ENCODE measurements around the gene G3BP1.
"Not testable (repeated sequence)": the region's sequence is repeated elsewhere in the genome, so short reads cannot be mapped to it uniquely, and the experiment has no call there.

Gene G3BP1

DNA sequence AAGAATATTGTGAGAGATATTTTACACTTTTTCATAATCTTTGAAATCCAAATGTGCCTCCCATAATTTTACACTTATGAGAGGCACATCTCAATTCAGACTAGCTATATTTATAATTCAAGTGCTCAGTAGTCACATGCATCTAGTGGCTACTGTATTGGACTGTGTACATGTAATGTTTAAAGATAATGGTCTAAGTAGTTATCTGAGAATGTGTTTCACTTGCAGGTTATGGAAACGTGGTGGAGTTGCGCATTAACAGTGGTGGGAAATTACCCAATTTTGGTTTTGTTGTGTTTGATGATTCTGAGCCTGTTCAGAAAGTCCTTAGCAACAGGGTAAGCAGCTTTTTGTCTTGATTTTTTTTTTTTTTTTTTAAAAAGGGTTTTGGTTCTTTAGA, 28.8 kb downstream of the G3BP1 start:
- DNase-seq: no peak

DNA sequence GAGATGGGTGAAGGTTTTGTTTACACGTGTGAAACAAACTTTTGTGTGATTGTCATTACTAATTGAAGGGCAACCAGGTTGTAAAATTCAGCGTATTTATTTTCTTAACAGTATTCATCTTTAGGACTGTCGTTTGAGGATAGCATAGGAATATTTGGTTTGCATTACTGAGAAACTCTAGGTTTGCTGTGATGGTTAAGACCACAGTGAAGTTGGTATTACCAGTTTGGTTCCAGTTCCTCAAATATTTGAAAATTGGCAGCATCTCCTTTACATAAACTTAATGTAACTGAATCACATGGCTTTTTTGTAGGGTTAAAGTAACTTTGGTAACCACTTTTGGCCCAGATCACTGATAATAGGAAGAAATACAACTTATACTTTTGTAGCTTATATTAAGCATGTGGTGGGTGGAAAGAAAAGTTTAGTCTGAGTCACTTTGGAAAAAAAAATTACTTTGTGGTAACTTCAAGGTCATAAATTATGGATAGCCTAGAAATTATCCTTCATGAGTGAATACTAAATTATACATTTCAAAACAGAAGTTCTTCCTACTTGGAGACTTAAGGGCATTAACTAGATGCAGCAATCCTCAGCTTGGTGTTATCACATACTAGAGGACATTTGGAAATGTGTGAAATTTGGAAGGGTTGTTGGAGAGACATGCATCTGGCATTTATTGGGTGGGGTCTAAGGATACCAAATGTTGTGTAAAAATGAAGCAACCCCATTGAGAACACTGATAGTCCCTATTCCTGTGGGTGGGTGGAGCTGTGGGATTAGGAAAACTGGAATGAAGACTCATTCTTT, 33.9 kb downstream of the G3BP1 start:
- DNase-seq: no peak

DNA sequence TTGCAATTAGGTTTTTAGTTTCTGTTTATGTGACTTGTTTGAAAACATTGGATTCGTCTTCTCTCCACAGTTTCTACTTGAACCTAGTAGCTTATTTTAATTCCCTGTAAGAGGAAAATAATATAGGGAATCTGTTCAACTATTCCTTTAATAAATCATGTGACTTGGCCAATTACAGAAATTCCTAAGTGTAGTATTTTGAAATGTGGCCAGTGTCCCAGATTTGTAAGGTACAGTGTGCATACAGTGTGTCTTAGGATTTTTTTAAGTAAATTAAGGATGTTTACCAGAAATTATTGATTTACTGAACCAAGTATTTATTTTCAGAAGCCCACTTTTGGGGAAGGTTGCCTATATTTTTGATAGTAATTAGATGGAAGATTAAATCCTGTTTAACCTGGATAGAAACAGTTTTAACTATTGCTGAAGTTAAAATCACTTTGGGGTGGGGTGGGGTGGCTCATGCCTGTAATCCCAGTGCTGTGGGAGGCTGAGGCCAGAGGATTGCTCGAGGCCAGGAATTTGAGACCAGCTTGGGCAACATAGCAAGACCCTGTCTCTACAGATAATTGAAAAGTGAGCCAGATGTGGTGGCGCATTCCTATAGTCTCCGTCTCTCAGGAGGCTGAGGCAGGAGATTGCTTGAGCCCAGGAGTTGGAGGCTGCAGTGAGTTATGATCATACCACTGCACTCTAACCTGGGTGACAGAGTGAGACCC, 36.9 kb downstream of the G3BP1 start:
- DNase-seq: no peak

DNA sequence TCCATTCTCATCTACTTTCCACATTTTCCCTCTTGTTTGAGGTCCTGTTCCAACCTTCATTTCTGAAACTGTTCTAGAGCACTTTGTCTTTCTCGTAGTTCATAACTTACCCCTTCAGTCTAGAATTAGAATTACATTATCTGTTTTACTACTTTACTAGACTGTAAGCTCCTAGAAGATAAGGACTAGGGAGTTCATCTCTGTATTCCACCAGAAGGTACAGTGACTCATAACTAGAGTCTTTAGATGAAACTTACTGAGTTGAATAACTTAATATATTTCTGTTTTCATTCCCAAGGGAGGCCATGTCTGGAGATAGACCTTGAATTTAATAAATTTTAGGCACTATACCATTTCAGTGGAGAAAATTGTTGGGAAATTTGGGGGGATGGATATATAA, 38.7 kb downstream of the G3BP1 start:
- no peak for DNase-seq

DNA sequence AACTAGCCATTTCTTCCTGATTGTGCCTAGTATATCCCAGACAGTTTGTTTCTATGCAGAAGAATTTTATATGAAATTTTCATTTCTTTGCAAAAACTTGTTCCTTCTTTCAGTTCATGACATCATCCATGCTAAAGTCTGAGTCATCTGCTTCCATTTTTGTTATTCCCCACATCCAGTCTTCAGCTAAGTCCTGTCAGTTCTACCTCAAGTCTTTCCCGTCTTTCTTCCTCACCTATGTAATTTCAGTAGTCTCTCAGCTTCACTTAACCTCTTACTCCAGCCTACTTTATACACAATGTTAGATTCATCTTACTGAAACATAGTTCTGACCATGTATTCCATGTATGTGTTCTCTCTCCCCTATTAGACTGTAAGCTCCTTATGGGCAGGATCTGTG, 39.1 kb downstream of the G3BP1 start:
- DNase-seq: no peak

DNA sequence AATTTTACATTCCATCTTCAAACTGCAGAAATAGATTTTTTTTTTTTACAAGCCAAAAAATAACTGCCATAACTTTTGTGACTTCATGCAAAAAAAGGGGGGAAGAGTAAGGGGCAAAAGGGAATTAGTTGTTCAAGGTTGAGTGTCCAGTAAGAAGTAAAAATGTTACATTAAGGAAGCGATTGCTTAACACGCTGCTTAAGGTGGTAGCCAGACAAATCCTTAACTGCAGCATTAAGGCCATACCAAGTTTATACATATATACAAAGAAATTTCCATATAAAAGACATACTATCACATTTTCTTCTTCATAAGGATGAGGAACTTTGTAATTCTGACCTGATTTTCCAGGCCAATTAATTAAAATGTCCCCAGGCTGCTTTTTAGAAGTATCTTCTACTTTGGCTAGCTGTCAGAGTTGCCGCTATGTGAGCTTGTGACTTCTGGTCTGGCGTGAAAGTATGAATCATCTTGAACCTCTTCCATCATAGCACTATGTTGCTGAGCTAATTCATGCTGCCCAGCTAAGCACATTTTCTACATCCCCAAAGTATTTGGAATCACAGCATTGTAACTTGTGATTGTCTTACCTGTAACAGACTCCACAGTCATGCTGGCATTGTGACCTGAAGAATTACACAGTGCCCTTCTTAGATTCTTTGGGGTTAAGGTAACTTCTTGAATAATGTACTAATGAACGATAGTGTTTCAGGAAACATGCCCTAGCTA, 40.0 kb downstream of the G3BP1 start:
- DNase-seq: no peak

DNA sequence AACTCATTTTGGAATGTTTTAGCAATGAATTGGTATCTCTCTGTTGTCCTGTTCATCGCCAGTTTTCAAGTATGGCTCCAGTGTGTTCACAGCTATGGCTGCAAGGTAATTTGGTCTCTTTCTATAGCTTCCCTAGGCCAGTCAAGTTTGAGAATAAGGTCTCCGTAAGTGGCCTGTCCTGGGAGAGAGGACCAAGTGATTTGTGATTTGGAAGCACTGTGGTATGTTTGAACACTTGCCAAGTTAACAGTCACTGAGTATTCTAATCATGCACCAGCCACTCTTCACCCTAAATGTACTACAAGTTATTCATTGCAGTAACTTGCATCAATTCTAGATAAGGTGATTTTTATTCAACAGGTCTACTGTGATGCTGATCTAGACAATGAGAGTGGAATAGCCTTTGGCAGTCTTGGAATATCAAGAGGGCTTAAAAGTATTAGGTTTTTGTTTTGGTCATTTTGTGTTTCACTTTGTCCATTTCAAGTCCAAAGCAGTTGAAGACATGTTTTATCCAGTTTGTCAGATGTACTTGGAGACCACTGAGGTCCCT, 41.1 kb downstream of the G3BP1 start:
- no peak for DNase-seq

DNA sequence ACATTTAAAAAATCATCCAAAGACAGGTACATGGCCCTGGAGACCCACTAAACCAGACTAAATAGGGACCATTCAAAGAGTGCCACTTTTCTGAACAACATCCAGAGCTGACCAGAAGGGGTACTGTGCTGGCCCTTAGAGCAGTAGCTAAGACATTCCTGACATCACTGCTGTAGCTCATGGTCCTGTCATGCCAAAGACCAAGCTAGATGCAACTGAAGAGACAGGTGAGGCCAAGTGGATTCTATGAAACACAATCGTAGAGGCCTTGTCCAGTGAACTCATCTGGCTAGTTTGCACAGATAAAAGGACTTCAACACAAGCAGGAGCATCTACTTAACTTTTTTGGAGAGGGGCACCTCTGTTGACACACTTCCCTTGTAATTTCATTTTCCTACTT, 43.3 kb downstream of the G3BP1 start:
- no peak for DNase-seq

DNA sequence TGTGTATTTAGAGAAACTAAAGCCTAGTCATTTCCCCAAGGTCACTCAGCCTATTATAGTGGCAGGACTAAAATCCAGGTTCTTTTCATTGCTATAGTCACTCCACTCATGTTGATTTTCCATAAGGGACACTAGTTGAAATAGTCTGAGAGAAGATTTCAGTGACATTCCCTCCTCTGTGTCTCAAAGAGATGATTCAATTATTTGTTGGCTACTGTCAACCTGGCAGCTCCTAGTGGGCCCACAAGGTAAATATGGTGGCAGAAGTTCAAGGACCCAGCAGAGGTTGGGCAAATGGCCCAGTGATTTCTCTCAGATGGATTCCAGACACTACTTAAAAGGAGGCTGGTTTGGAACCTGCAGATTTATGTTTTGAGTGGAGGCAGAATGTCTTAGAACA, 48.1 kb downstream of the G3BP1 start:
- DNase-seq: no peak

DNA sequence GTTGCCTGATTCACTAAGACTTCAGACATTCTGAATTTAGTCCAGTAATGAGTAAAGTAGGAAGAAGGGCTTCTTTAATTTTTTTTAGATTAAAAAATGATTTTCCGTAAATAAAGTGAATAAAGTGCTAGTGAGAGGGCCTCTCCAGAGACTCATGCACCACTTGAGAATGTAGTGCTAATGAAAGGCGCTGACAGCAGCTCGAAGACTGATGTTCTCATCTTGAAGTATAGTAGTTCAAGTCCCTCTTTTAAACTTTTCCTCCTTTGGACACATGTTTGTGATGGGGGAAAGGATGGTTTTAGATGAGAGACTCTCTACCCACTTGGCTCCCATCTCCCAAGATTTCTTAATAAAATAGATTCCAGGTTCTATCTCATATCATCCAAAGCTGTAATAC, 48.5 kb downstream of the G3BP1 start:
- DNase-seq: no peak

DNA sequence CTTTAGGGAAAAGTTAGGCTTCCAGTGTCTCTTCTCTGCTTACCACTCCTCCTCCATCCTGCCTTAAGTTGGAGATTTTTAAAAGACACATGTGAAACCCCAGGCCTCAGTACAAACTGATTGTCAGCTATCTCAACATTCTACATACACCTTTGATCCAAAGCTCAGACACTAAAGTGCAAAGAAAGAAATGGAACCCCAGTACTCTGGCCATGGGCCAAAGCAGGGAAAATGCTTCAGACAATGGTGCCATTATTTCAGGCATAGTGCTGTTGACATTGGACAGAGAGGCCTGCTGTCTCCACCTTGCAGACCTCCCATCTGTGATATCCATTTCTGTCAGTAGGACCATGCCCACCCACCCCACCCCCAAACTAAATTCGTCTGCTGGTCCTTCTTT, 49.1 kb downstream of the G3BP1 start:
- DNase-seq: no peak

DNA sequence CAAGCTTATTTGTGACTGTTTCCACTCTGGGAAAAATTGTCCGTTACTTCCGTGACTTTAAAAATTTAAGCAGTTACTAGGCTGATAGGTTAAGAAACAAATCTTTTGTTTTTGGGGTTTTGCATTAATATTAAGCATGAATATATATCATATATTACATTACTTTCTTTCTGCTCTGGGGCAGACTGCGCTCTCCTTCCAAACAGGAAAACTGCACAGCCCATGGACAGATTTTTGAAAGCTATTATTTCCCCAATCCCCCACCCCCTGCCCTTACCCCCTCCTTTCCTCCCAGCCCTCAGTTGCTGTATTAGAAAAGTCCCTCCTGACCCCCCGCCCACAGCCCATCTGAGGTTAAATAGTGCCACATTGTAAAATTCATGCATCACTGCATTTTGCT, 50.4 kb downstream of the G3BP1 start:
- no peak for DNase-seq

DNA sequence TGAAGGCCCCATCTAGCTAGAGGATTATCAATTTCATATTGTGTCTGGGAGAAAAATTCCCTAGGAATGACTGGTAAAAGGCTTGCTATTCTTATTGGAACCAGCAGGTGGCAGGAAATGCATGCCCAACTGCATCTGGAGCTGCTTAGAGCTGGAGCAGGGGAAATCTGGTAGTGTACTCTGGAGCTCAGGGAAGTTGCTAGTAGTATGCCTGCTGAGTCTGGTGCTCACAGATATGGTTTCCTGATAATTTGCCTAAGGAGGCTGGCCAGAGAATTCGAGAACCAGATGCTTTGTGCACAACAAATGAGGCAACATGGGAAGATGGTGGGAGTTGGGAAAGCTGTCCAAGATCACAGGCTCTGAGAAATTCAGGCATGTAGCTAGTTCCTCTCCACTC, 53.7 kb downstream of the G3BP1 start:
- peak; percentile 2 for DNase-seq

DNA sequence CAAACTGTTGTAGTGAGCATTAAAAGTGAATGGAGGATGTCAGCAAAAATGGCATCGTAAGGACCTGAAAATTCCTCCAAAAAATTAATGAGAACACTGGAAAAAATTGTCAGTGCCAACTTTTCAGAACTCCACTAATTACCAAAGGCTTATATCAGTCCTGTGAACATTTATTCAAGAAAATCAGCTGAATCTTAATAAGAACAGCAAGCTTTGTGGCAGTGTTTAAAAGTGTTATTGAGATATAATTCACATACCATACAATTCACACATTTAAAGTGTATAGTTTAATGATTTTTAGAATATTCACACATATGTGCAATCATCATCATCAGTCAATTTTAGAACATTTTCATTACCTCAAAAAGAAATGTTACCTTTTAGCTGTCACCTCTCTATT, 57.6 kb downstream of the G3BP1 start:
- no peak for DNase-seq

DNA sequence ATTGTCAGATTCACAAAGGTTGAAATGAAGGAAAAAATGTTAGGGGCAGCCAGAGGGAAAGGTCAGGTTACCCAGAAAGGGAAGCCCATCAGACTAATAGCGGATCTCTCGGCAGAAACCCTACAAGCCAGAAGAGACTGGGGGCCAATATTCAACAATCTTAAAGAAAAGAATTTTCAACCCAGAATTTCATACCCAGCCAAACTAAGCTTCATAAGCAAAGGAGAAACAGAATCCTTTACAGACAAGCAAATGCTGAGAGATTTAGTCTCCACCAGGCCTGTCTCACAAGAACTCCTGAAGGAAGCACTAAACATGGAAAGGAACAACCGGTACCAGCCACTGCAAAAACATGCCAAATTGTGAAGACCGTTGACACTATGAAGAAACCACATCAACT, 61.1 kb downstream of the G3BP1 start:
- DNase-seq: not testable (repeated sequence)

DNA sequence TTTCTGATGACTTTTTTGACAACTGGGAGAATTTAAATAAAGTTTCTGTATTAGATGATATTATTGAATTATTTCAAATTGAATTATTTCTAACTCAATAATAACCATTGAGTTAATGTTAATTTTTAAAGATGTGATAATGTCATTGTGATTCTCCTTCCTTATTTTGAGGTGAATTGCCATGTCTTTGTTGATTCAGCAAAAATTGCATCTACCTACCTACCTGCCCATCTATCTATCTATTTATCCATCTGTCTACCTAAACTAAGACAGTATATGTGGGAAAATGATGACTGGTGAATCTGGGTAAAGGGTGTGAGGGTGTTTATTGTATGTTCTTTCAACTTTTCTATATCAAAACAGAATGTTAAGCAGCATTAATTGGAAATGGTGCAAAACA, 75.0 kb downstream of the G3BP1 start:
- DNase-seq: no peak

DNA sequence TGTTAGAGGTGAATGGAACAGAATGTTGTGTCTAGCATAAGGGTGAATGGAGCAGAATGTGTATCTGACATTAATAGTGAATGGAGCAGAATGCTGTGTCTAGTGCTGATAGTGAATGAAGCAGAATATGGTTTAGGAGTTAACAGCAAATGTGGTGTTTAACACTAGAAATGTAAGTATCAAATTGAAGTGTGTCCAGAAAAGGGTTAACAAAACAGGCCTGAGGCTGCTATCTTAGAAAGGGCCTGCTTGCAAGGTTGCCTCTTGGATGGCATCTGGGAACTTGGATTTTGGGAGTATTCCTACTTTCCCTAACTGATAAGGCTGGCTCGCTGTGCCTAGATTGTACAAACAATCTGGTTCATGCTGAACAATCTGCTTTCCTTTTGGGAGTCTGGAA, 76.1 kb downstream of the G3BP1 start:
- no peak for DNase-seq

DNA sequence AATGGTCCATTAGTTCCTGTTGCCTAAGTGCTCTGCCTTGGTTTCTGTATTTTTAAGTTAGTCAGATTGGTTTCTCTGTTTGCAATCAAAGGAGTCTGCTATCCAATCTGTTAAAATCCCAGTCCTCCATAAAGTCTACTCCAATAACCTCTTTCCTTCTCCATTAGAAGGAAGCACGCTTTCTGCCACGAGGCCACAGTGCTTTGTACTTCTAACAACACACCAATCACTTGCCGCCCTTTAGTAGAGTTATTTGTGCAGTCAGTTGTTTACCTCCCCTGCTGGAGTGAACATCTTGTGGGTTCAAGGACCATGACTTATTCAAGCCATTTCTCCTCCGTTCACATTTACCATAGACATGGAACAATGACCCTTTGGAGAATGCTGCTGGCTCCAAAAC, 83.9 kb downstream of the G3BP1 start:
- DNase-seq: no peak

DNA sequence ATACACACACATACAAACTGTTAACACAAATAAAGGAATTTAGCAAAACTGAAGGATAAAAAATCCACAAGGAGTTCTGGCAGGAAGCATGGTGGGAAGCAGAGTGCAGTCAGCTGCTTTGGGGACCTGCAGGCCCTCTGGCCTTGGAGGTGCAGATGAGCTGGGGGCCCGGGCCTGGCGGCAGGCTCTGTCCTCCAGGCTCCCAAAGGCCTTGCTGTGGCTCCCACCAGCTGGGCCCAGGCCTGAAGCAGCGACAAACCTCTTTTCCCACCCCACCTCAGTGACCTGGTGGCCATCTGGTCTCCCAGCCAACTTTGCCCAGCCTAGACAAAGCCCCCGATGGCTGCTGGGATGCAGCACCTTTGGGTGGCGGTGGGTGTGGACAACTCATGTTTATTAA, 85.1 kb downstream of the G3BP1 start:
- DNase-seq: no peak

DNA sequence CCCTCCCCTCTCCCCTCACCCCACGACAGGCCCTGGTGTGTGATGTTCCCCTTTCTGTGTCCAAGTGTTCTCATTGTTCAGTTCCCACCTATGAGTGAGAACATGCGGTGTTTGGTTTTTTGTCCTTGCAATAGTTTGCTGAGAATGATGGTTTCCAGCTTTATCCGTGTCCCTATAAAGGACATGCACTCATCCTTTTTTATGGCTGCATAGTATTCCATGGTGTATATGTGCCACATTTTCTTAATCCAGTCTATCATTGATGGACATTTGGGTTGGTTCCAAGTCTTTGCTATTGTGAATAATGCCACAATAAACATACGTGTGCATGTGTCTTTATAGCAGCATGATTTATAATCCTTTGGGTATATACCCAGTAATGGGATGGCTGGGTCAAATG, 89.1 kb downstream of the G3BP1 start:
- DNase-seq: not testable (repeated sequence)

Measured in activated effector memory CD4-positive, alpha-beta T cell treated with Interleukin-2 at 50 U/mL for 16 hours (primary cell).